Ecto neural progenitor cell (in vitro differentiated cells): Measurements from ENCODE around the gene DENND2A.

ENCODE experiments used
- DNase-seq: peaks from one replicate; pipeline ENCODE4 v3.0.0-alpha.2; 2018; ENCODE audit warnings: low spot score

Gene DENND2A

GRCh38 chr7:140619176-140619575 is 21.4 kb downstream of the DENND2A start:
- DNase-seq: no peak

GRCh38 chr7:140618306-140618705 is 22.3 kb downstream of the DENND2A start:
- DNase-seq: no peak

GRCh38 chr7:140617081-140617480 is 23.5 kb downstream of the DENND2A start:
- DNase-seq: no peak

- no peak for DNase-seq
Measured at GRCh38 chr7:140616328-140616727, 24.3 kb downstream of the DENND2A start.

GRCh38 chr7:140611641-140612040 is 29.0 kb downstream of the DENND2A start:
- DNase-seq: no peak

GRCh38 chr7:140610204-140611165 is 30.1 kb downstream of the DENND2A start:
- DNase-seq: no peak

- DNase-seq: no peak
Measured at GRCh38 chr7:140609646-140610045, 31.0 kb downstream of the DENND2A start.

- DNase-seq: no peak
Measured at GRCh38 chr7:140607441-140607989, 33.1 kb downstream of the DENND2A start.

GRCh38 chr7:140605337-140605736 is 35.3 kb downstream of the DENND2A start:
- DNase-seq: no peak

GRCh38 chr7:140604760-140605159 is 35.9 kb downstream of the DENND2A start:
- DNase-seq: no peak

- DNase-seq: no peak
Measured at GRCh38 chr7:140604076-140604475, 36.5 kb downstream of the DENND2A start.

- DNase-seq: no peak
Measured at GRCh38 chr7:140601566-140602174, 38.9 kb downstream of the DENND2A start.

- no peak for DNase-seq
Measured at GRCh38 chr7:140600341-140600740, 40.3 kb downstream of the DENND2A start.

GRCh38 chr7:140597428-140597949 is 43.1 kb downstream of the DENND2A start:
- DNase-seq: no peak

- no peak for DNase-seq
Measured at GRCh38 chr7:140596519-140597427, 43.8 kb downstream of the DENND2A start.

GRCh38 chr7:140595468-140596092 is 45.0 kb downstream of the DENND2A start:
- DNase-seq: no peak

- no peak for DNase-seq
Measured at GRCh38 chr7:140594131-140594691, 46.4 kb downstream of the DENND2A start.

- no peak for DNase-seq
Measured at GRCh38 chr7:140593672-140593982, 47.0 kb downstream of the DENND2A start.

GRCh38 chr7:140592964-140593671 is 47.5 kb downstream of the DENND2A start:
- no peak for DNase-seq

- DNase-seq: no peak
Measured at GRCh38 chr7:140591180-140591902, 49.3 kb downstream of the DENND2A start.
